Measurements from ENCODE around the gene SGK1.
A peak's percentile ranks its signal among the peaks of the same experiment; 100 is the strongest.
"Not testable (repeated sequence)": the region's sequence is repeated elsewhere in the genome, so short reads cannot be mapped to it uniquely, and the experiment has no call there.

SGK1 gene

GRCh38 chr6:134253681-134254080 lies 64.2 kb downstream of the SGK1 start:
- peak; percentile 88 for DNase-seq (ENCODE audit: low read depth in 2 of 2)

- no peak for DNase-seq (ENCODE audit: low read depth in 2 of 2)
Observed at GRCh38 chr6:134251320-134251719, 66.6 kb downstream of the SGK1 start.

GRCh38 chr6:134250776-134251175 lies 67.1 kb downstream of the SGK1 start:
- no peak for DNase-seq (ENCODE audit: low read depth in 2 of 2)

- no peak for DNase-seq (ENCODE audit: low read depth in 2 of 2)
Observed at GRCh38 chr6:134249759-134250602, 67.9 kb downstream of the SGK1 start.

GRCh38 chr6:134249239-134249758 lies 68.6 kb downstream of the SGK1 start:
- DNase-seq (ENCODE audit: low read depth in 2 of 2): no peak

- DNase-seq (ENCODE audit: low read depth in 2 of 2): no peak
Observed at GRCh38 chr6:134247844-134248580, 69.9 kb downstream of the SGK1 start.

GRCh38 chr6:134247231-134247833 lies 70.6 kb downstream of the SGK1 start:
- no peak for DNase-seq (ENCODE audit: low read depth in 2 of 2)

- no peak for DNase-seq (ENCODE audit: low read depth in 2 of 2)
Observed at GRCh38 chr6:134245706-134246105, 72.2 kb downstream of the SGK1 start.

- peak in 1 of 2 experiments; percentile 30 for DNase-seq (ENCODE audit: low read depth in 2 of 2)
Observed at GRCh38 chr6:134245041-134245440, 72.9 kb downstream of the SGK1 start.

GRCh38 chr6:134240665-134241431 lies 77.1 kb downstream of the SGK1 start:
- no peak for DNase-seq (ENCODE audit: low read depth in 2 of 2)

- DNase-seq (ENCODE audit: low read depth in 2 of 2): no peak
Observed at GRCh38 chr6:134238960-134239795, 78.7 kb downstream of the SGK1 start.

GRCh38 chr6:134238006-134238405 lies 79.9 kb downstream of the SGK1 start:
- DNase-seq (ENCODE audit: low read depth in 2 of 2): no peak

- peak; percentile 72 to 73 for DNase-seq (ENCODE audit: low read depth in 2 of 2)
Observed at GRCh38 chr6:134235937-134236751, 81.8 kb downstream of the SGK1 start.

- not testable (repeated sequence) for DNase-seq (ENCODE audit: low read depth in 2 of 2)
Observed at GRCh38 chr6:134235334-134235733, 82.6 kb downstream of the SGK1 start.

- DNase-seq (ENCODE audit: low read depth in 2 of 2): no peak
Observed at GRCh38 chr6:134233180-134233955, 84.5 kb downstream of the SGK1 start.

GRCh38 chr6:134230940-134231339 lies 87.0 kb downstream of the SGK1 start:
- no peak for DNase-seq (ENCODE audit: low read depth in 2 of 2)

GRCh38 chr6:134230087-134230700 lies 87.7 kb downstream of the SGK1 start:
- DNase-seq (ENCODE audit: low read depth in 2 of 2): no peak

- DNase-seq (ENCODE audit: low read depth in 2 of 2): no peak
Observed at GRCh38 chr6:134229520-134229919, 88.4 kb downstream of the SGK1 start.

All from fibroblast of skin of left quadriceps (primary cell).